ENCODE results near the gene RNF208. TPM values are rescaled to one million over a fixed set of nuclear protein-coding genes. Genes with fewer than 3 reads are reported as not detected.

Gene RNF208
- total and polyA plus RNA-seq, 10 of the 15 experiments (the other 5 are each of a cell fraction or from before 2014, with no cell fraction given), result 0.06 to 10.7 (median 0.77) TPM

- Histone ChIP-seq H3K79me2 (ENCODE audit: control insufficient read depth, insufficient read depth, low read length) (no peaks in the 10 kb centered on the region), H2AFZ (ENCODE audit: control insufficient read depth, low read depth, low read length) (no peak within 1 kb of the TSS), H4K20me1 (ENCODE audit: control insufficient read depth, insufficient read depth) (no peaks in the 10 kb centered on the region), H3K9ac (ENCODE audit: control insufficient read depth, insufficient read depth, low read length) (no peak within 1 kb of the TSS), H3K9me3 (replicated peaks; ENCODE audit: control insufficient read depth, insufficient read depth, low read length) (no peaks in the 10 kb centered on the region), H3K4me1 (ENCODE audit: control insufficient read depth, insufficient read depth, low read length) (peaks cover 2% of the 10 kb centered on the region; the same call in 1 of the 2 replicates), H3K36me3 (ENCODE audit: control insufficient read depth in 2 of 2, insufficient read depth in 2 of 2, low read length in 1 of 2) (no peaks in the 10 kb centered on the region), H3K27me3 (replicated peaks in 1 of 2; ENCODE audit: control insufficient read depth in 2 of 2, insufficient read depth in 2 of 2, low read length in 1 of 2) (no peaks in the 10 kb centered on the region), H3K27ac (ENCODE audit: control insufficient read depth, insufficient read depth) (no peak within 1 kb of the TSS), H3K4me2 (ENCODE audit: control insufficient read depth, insufficient read depth) (no peak within 1 kb of the TSS), H3K4me3 (no peak within 1 kb of the TSS)
- ChIA-PET SMC1A (ENCODE audit: uncharacterized antibody, unreplicated experiment) (no interaction called here), RAD21 (ENCODE audit: unreplicated experiment) (no interaction called here), CTCF (interaction anchor here (1.2 kb wide), 1 partner anchor 111 kb away, joined by 4 read pairs; no protein-coding TSS in a partner anchor), POLR2A (interaction anchor here (1.2 kb wide), 1 partner anchor 10 kb away, joined by 3 read pairs; the partner anchor contains the start of gene TUBB4B)
- in situ Hi-C loops (cut with MboI), result no loop called here
- 21% methylated on average over 14 of the region's 14 CpGs for WGBS (ENCODE audit: insufficient coverage, insufficient replicate concordance, low lambda C conversion rate, missing lambda C conversion rate)
- no TSS peak for BruUV-seq (replicated peaks)
- ATAC-seq (no peak), FAIRE-seq (no peak), DNase-seq (ENCODE audit: low read depth, low spot score) (no peak)
- intact Hi-C loops (cut with micrococcal nuclease; ENCODE audit: unreplicated experiment), result no loop called here
- no peak for TF ChIP-seq ZNF592 (IDR thresholded peaks at IDR 0.05)
- no peak for TF ChIP-seq NR2C1 (IDR thresholded peaks at IDR 0.05)
- no peak for TF ChIP-seq RAD51 (IDR thresholded peaks at IDR 0.05)
- TF ChIP-seq TCF3 (IDR thresholded peaks at IDR 0.05; ENCODE audit: borderline replicate concordance, insufficient read depth, low read depth, low read length), result no peak
- no peak for TF ChIP-seq ZNF207 (IDR thresholded peaks at IDR 0.05; ENCODE audit: borderline replicate concordance)
- no peak for TF ChIP-seq EP300 (IDR thresholded peaks at IDR 0.05; ENCODE audit: borderline replicate concordance in 1 of 2, control insufficient read depth in 1 of 2, low read depth in 2 of 2, low read length in 2 of 2)
- no peak for TF ChIP-seq GATAD2B (conservative IDR thresholded peaks at IDR 0.05; ENCODE audit: low read depth)
- no peak for TF ChIP-seq TCF12 (IDR thresholded peaks at IDR 0.05; ENCODE audit: low read depth, low read length)
Observed at GRCh38 chr9:137230705-137231371, 8.8 kb upstream of the RNF208 start, which contains the start of gene SLC34A3. TSS of gene SLC34A3 (plus strand) at chr9:137230901. CDS start at chr9:137231703, 802 bp downstream.
